Stimulated activated CD8-positive, alpha-beta memory T cell treated with anti-CD3 and anti-CD28 coated beads, Interleukin-15, amount 100 ng/mL, for 1 hour (primary cell): ENCODE data around the gene SCFD2.

Experiments
- DNase-seq: peaks from one replicate; pipeline ENCODE4 v3.0.0-alpha.2; 2020; ENCODE audit warnings: low read depth

SCFD2 gene

DNA sequence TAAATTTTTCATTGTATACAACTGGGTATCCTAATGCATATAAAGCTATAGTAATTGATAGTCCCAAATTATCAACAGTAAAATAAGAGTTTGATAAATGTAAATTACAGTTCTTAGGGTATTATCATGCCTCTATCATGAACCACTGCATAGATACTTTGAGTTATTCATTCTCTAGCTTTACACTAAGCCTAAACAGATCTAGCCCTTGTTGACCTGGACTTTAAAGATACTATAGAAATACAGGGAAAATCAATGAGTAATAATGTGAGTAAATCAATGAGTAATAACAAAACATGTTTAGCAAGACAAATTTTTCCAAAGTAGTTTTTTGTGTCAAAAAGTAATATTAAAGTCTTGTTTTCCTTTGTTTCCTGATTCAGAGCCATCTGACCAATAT, 228.4 kb downstream of the SCFD2 start:
- DNase-seq = no peak

DNA sequence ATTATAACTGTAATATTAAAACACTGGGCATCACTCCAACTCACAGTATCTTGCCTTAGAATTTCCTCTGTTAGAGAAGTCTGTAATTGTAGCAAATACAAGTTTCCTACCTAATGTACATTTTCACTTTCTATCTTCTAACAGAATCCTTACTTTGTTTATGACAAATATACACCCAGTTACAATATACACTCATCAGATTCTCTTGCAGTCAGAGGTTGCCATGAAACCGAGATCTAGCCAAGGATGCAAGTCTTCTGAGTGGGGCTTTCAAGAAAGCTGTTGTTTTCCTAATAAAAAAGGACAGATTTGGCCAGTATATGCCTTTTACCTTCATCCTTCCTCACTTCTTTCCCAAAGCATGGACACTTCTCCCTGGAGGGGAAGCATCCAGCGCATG, 228.9 kb downstream of the SCFD2 start:
- no peak for DNase-seq

DNA sequence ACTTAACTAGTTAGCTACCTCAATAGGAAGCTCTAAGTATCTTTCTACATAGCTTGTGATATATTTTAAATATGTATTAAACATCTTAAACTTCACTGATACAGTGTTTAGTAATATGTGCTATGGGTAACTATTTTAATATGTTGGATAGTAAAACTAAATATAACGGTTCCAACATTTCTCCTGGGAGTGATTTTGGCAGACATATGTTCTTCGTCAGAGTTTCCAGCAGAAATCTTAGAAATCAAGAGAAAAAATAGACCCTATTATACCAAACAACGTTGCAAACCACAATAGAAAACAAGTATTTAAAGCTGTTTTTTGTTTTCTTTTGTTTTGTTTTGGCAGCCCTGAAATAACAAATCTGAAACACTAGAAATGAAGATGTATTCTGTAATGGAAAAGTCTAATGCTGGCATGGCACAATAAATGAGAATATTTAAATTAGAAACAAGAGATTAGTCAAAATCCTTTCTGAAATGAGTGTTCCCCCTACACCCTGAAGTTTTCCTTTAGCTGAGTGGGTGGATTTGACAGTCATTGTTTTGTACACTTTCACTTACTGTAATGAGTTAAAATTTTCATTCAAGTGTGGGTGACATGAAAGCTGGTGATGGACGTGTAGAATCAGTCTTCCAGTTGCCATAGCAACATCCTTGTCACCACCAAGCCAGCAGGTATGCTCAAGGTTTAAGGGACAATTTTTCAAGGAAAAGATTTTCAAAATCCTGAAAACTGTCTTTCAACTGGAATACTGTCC, 233.5 kb downstream of the SCFD2 start:
- no peak for DNase-seq

DNA sequence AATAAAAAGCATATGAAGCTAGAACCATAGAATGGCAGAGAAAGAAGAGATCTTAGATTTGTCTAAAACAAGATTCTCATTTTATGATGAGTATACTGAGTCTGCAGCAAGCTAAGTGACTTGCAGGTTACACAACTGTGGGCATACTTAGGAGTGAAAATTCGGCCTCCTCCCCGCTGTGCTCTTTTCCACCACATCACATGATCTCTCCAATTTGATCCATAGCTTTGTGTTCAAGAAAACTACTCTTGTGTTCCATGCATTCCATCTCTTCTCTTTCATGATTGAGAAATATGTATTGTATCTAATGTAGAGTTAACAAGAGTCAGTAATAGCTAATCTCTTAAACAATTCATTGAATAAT, 234.3 kb downstream of the SCFD2 start:
- DNase-seq = no peak

DNA sequence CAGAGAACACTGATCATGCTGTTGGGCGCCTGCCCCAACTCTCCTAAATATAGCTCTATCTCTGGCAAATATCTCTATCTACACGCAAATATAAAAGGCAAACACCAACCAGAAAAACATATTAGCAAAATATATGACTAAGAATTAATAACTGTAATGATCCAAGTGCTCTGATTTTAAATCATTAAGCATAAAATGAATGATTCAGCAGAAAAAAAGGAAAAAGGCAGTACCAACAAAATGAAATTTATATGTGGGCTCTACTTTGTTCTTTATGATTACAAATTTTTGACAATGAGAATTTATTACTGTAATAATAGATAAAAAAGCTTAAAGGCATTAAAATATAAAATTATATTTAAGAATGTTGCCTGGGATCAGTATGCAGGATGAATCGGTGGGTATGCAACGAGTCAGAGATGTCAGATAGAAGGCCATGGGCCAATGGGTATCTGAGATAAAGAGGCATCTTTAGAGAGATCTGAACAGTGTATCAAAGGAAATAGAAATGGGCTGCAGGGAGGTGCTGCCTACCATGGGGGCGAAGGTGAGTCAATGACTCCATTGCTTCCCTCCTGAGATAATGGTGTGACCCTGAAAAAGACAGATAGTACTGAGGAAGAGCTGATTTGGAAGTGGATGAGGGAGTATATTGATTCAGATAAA, 234.8 kb downstream of the SCFD2 start:
- DNase-seq = no peak

DNA sequence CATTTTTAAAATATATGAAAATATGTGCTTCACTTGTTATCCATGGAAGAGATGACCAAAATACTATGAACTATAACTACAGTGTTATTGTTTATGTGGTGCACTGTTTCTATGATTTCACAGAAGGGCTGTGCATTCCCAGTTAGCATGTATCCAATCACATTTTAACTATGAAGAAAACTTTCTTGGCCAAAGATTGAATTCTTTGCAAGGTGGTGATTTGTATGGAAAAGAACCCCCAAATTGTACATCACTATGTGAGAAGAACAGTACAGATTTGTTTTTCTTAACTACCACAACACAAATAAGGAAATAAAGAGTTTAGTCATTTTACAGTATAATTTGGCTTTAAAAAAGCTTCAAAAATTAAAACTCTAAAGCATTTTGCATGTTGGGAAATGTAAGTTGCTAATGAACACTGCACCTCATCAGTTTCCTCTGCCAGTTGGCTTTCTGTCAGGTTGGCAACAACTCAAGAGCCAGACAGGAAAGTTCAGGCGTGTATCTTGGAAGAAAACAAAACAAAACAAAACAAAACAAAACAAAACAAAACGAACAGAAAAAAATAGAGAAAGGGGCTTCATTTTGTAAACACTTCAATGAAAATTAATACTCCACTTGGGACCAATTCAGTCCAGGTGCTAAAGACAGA, 237.0 kb downstream of the SCFD2 start:
- no peak for DNase-seq

DNA sequence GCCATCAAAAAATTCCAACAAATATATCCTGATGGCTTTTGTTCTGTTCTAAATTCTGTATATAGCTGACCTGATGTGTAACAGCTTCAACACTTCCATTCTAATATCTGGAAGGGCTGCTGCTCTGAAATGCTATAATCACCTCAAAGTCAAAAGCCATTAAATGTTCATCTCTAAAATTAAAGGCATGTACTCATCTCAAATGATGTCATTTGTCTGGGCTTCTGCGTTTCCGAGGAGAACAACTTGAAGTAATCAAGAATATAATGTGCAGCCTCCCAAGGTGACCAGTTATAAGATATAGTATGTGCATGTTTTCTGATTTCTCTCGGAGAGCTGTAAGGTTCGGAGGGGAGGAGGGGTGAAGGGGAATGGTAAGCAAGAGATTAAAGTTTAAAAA, 237.6 kb downstream of the SCFD2 start:
- no peak for DNase-seq

DNA sequence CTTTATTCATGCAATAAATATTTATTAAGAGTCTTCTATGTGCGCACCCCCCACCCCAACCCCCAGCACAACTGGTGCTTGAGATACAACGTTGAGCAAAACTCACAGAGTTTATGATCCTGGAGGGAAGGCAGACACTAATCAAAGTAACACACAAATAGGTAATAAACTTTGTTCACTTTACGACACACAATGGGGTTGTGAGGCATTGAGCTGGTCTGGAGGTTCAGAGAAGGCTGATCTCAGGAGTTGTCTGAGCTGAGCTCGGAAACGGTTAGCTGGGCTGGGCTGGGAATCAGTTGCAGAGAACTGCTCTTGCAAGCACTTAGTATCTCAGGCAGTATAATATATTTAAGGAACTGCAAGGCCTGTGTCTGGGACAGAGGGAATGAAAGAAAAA, 238.5 kb downstream of the SCFD2 start:
- DNase-seq = no peak

DNA sequence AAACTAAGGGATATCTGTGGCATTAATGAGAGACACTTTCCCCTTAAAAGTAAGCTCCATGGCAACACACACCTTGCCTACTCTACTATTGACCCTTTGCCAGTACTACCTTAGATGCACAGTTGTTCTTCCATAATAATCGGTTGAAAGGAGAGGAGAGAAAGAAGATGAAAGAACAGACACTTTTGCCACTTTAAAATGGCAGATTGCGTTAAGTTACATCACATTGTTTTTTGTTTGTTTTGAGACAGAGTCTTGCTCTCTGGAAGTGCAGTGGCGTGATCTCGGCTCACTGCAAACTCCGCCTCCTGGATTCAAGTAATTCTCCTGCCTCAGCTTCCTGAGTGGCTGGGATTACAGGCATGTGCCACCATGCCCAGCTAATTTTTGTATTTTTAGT, 239.8 kb downstream of the SCFD2 start:
- no peak for DNase-seq

DNA sequence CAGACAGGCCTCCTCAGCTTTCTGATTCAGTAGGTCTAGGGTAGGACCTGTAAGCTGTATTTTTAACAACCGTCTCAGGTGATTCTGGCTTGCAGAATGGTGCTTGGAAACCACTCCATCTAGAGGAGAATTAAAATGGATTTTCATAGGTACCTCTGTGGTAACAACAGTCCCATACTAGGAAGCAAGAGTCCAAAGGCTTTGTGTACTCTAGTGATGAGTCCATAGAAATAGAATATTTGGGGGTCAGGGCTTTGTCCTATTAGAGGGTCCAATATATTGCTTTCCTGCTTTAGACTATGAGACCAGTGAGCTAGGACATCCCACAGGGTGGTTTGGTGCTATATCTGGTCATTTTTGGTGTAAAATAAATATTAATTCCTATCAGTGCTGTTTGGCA, 242.0 kb downstream of the SCFD2 start:
- no peak for DNase-seq

DNA sequence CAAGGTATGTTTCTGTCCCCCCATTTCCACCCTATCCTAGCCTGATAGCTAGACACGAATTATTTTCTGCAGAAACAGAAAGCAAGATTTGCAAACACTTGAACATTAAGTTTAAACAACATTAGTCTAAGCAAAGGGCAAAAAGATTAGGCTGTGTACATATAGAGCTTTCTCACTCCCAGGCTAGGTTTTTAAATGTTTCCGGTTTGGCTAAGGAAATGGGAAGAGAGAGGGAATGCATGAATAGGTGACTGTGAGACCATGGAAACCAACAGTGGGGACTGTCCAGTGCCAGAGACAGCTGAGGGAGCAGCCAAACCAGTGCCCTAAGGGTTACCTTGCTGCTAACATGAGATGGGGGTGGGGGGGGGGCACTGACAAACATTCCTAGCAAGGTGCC, 242.7 kb downstream of the SCFD2 start:
- no peak for DNase-seq

DNA sequence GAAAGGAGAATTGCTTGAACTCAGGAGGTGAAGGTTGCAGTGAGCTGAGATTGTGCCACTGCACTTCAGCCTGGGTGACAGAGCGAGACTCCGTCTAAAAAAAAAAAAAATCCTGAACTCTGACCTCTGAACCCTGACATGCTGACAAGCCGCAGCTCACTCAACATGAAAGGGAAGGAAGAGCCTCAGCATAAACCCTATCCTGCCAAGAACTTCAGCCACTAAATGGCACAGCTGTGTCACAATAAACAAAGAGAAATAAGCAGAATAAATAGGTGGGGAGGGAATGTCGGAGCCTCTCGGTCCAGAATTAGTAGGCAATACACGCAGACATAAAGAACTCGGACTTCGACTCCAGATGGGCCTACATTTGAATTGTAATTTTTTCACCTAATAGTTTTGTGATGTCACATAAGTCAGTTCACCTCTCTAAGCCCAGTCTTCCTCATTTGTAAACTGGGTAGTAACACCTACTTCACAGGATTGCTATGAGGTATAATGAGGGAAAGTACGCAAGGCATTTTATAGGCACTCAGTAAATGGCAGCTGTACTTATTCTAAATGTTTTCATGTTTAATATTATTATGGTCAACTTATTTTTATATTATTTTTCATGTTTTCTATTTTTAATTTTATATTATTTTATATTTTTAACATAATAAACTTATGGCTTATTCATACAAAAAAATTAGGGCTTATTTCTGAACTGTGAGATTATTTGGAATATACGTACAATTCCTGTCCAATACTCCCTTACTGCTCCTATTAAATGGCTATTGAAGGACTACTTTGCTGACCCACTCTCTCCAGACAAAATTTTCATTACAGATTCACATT, 243.4 kb downstream of the SCFD2 start:
- DNase-seq = no peak

DNA sequence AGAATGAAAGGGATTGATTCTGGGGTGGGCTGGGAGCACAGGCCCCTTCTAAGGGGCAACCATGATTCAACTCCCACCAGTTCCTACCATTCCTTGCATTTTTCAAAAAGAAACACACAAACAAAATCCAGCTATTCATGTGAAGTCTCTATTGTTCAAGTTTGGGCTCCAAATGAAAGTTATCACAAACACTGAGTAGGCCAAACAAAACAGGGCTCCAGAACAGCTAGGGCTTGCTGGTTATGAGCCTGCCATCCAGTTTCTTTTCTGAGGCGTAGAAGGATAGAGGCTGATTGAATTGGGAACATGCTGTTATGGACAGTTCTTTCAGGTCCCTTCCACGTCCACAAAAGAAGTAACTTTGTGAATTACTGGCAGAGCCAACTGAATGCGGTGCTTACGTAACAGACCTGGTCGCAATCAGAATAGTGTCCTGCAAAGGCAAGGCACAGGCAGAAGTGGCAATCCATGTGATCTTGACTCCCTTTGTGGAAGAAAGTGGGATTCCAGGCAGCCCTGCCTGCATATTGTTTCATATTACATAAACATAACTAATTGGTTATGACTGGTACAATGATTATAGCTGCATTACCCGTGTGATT, 244.5 kb downstream of the SCFD2 start:
- no peak for DNase-seq

DNA sequence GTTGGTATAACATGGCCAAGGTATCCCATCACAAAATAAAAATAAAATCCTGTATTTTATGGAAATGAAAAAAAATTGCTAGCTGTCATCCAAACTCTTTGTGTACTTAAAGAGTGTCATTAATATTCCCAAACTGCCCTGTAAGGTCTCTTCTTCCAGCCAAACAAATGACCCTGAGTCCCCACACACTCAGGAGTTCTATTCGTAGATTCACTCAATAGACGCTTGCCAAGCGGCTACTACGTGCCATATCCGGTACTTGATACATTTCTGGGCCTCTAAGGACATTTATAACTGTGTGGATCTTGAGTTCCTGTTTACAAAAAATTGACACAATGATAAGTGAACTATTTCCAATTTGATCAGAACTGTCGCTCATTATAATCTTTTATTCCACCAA, 245.1 kb downstream of the SCFD2 start:
- no peak for DNase-seq

DNA sequence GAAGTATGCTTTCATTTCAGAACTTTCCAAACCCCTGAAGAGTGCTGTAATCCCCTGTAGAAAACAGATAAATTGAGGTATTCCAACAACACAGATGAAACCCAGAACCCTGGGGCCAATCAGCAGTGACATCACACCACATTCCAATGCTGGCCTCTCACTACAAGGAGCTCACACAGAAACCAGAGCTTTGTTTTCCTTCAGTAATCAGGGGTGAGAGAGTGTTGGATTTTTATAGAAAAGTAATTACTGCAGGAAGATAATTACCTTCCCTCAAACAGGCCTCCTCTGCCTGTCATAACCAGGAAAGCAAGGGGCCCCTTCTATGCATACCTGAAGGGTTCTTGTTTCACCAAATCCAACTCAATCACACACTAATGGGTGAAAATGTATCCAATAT, 246.2 kb downstream of the SCFD2 start:
- DNase-seq = no peak

DNA sequence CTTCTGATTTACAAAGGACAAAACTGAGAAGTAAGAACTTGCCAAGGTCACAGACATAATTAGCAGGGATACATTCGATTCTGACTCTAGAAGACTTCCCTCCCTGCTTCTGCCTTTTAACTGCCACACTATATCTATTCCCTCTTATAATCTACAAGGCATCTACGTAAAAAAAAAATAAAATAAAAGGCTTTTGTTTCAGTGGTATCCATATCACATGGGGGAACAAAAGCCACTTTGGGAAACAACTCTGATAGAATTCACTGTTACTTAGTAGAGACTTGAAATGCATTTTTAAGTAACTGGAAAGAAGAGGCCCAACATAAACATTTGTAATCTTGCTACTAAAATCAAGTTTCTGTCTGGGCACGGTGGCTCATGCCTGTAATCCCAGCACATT, 247.2 kb downstream of the SCFD2 start:
- DNase-seq = no peak

DNA sequence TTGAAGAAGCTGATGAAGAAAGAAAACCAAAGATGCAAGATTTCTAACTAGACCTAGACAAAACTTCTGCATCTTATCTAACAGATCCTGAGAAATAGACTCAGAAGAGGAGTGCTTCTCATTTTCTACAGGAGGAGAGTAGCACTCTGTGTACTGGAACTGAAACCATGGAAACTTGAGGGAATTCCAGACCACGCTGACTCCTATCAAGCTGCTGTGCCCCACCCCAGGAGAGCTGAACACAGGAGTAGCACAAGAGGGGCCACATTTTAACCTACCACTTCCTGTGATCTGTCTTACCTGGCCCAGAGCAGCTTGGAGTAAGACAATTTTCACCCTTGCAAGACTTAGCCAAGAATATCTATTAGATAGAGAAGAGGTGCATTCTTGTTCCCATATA, 248.9 kb downstream of the SCFD2 start:
- DNase-seq = no peak

DNA sequence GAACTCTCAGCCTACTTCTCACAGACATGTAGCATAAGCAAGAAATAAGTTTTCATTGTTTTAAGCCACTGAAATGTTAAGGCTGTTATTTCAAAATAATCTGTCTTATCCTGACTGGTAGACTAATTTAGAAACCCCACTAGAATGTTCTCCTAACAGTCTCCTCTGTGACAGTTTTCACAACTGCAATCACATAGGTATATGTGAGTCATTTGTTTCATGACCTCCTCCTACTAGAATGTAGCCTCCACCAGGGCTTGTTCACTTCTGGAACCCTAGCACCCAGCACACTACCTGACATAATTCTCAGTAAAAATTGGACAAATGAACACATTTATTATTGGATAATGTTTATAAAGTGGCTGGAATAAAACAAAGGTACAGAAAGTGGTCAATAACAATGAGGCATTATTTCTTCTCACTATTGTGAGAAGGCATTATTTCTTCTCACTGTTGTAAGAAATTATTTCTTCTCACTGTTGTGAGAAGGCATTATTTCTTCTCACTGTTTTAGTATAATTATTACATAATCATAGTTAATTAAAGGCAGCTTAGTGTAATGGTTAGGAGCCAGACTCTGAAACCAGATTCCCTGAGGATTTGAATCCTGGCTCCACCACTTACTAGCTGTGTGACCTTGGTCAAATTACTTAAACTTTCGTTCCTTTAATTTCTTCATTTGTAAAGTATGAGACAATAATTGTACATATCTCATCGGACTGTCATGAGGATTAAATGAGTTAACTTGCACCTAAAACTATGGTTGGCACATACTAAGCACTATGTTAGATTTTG, 252.2 kb downstream of the SCFD2 start:
- DNase-seq = no peak

DNA sequence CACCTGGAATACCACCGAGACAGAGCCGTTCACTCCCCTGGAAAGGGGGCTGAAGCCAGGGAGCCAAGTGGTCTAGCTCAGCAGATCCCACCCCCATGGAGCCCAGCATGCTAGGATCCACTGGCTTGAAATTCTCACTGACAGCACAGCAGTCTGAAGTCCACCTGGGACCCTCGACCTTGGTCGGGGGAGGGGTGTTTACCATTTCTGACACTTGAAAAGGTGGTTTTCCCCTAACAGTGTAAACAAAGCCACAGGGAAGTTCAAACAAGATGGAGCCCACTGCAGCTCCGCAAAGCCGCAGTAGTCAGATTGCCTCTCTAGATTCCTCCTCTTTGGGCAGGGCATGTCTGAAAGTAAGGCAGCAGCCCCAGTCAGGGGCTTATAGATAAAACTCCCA, 260.5 kb downstream of the SCFD2 start:
- DNase-seq = no peak

DNA sequence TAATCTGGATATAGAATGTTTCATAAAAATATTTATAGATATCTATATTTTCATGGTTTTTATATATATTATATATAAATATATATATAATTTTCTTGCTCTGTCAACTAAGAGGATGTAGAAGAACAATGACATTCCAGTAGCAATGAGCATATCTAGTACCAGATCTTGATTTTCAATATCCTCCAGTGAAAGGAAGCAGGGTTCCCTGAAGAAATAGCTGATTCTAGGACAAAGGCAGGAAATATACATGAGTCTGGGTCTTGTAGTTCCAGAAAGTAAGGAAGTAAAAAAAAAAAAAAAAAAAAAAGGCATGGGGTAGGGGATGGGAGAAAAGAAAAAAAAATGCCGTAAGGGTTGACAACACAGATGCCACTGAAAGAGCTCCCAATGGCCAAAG, 262.4 kb downstream of the SCFD2 start:
- no peak for DNase-seq

DNA sequence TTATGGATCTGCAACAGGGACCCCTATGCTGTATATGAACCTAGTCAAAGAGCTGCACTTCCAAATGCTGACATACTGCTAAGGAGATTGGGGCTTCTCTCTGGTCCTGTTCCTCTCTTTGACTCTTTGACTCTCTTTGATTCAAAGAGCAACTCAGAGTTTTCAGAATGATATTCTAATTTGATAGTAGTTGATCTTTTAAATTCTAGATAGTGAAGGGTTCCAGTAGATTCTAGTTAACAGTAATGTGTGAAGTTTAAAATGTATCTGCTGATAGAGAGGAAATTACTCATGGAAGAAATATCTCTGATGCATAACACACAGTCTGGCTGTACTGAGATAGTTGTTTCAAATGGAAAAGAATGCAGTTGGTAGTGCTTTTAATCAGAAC, 264.7 kb downstream of the SCFD2 start:
- DNase-seq = no peak
